ENCODE measurements around the gene AP3M1. TPM values are rescaled to one million over a fixed set of nuclear protein-coding genes. Genes with fewer than 3 reads are reported as not detected.

AP3M1 gene
- total RNA-seq, 1 experiment from 2014 or later, result 37.4 TPM

DNA sequence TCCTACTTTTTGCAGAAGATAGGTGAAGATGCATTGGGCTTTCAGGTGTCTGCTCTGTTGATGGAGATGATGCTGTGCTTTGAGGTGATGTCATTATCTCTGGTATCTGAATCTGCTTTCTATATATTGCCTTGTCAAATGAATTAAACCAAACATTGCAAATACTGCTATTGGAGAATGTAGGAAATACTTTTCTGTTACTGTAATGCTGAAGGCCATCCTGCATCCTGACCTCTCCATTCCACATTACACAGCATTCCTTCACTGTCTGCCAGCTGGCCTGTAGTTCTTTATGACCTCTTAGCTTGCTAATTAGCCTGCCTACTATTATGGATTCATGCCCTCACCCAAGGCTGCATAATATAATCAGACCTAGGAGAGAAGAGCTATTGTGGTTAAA is 79.5 kb downstream of the AP3M1 start:
- Histone ChIP-seq H3K18ac (ENCODE audit: insufficient read length, low read depth, low read length) (no peak overlapping the region), H2BK20ac (ENCODE audit: low read depth, low read length, poor library complexity, severe bottlenecking) (no peak overlapping the region), H2BK15ac (ENCODE audit: low read depth, low read length) (no peak overlapping the region), H2AFZ (ENCODE audit: low read length) (no peak overlapping the region), H2AK5ac (ENCODE audit: insufficient read length, low read length) (no peak overlapping the region), H3K9ac (ENCODE audit: extremely low read depth, insufficient read length, low read length) (no peak overlapping the region), H3K79me2 (ENCODE audit: insufficient read depth, low read length) (no peaks in the 10 kb centered on the region; the same call in 1 of the 2 replicates), H3K14ac (ENCODE audit: insufficient read depth, low read length) (no peak overlapping the region), H4K8ac (replicated peaks; ENCODE audit: insufficient read length, low read depth, low read length) (no peak overlapping the region), H3K4me1 (ENCODE audit: insufficient read depth, low read length) (peaks cover 4% of the 10 kb centered on the region; the same call in 1 of the 2 replicates), H3K27ac (ENCODE audit: insufficient read length, low read depth, low read length) (no peak overlapping the region), H3K27me3 (ENCODE audit: insufficient read depth, low read length) (no peaks in the 10 kb centered on the region), H3K23ac (ENCODE audit: insufficient read length, low read depth, low read length) (no peak overlapping the region), H3K79me1 (ENCODE audit: insufficient read depth, low read depth, low read length, poor library complexity, severe bottlenecking) (no peaks in the 10 kb centered on the region), H3K4ac (ENCODE audit: low read depth, low read length) (no peak overlapping the region), H2BK12ac (ENCODE audit: insufficient read length, low read depth, low read length) (no peak overlapping the region), H3T11ph (ENCODE audit: low read length) (no peak overlapping the region), H2BK120ac (ENCODE audit: low read depth, low read length, poor library complexity, severe bottlenecking) (no peak overlapping the region), H4K20me1 (ENCODE audit: control insufficient read depth, insufficient read depth, insufficient read length) (no peaks in the 10 kb centered on the region), H2BK5ac (ENCODE audit: insufficient read length, low read length) (no peak overlapping the region), H4K5ac (ENCODE audit: insufficient read length, low read depth, low read length) (no peak overlapping the region), H3K9me3 (ENCODE audit: control insufficient read depth, low read depth, low read length) (no peaks in the 10 kb centered on the region), H3K56ac (ENCODE audit: insufficient read length, low read depth, low read length) (no peak overlapping the region), H3K4me2 (ENCODE audit: insufficient read depth, insufficient read length, low read length) (no peak overlapping the region), H4K91ac (ENCODE audit: insufficient read length, low read depth, low read length) (no peak overlapping the region), H3K23me2 (ENCODE audit: insufficient read length, low read depth, low read length, poor library complexity, severe bottlenecking) (no peaks in the 10 kb centered on the region)
- Mint-ChIP-seq H3K27ac (peak overlapping the region in 1 of 3 experiments; percentile 76; a peak in 2 of 7 replicates), H3K4me1 (peaks cover 23 to 31% of the 10 kb centered on the region in 2 experiments), H3K36me3 (ENCODE audit: insufficient read depth in 1 of 3, low read depth in 3 of 3) (peaks cover 33 to 51% (median 43%) of the 10 kb centered on the region in 3 experiments; a peak in 6 of 7 replicates), H3K27me3 (ENCODE audit: low read depth) (no peaks in the 10 kb centered on the region), H3K4me3 (no peak overlapping the region), H3K9me3 (no peaks in the 10 kb centered on the region)
- no peak for TF ChIP-seq CTCF (conservative IDR thresholded peaks at IDR 0.05)
- DNase-seq, result no peak

Other genes with a start within 250 kb of the AP3M1 start
- 15.0 and 16.2 TPM in 2 replicates for gene PLAU, start 239.7 kb downstream of the AP3M1 start, total RNA-seq (2021)
- gene VCL, start 152.7 kb downstream of the AP3M1 start, total RNA-seq (2021), result 291 and 296 TPM in 2 replicates
- gene ADK, start 393 bp upstream of the AP3M1 start, total RNA-seq (2021), result 26.8 and 28.9 TPM in 2 replicates

Measured in H9 (cell line).